Hepatocyte (in vitro differentiated cells): ENCODE results near the gene RBBP6.

Experiments used
- CTCF ChIP-seq: fragments of 200-600 bp; sonication (generic); IDR thresholded peaks from 2 replicates; pipeline ENCODE4 v1.5.1; 2016; ENCODE audit warnings: antibody characterized with exemption, mild to moderate bottlenecking; ENCODE audit not compliant: poor library complexity
- EZH2 ChIP-seq: fragments of 200-600 bp; sonication (generic); IDR thresholded peaks from 2 replicates; pipeline ENCODE4 v1.6.1; 2016; ENCODE audit warnings: antibody characterized with exemption, mild to moderate bottlenecking, borderline replicate concordance

GRCh38 chr16:24540602-24541210, 1.3 kb downstream of the RBBP6 start:
- TF ChIP-seq EZH2 (no peak), CTCF (no peak)
